Fibroblast of lung (primary cell): ENCODE results near the gene UBE2V1. TPM values are rescaled to one million over a fixed set of nuclear protein-coding genes. Genes with fewer than 3 reads are reported as not detected.

Source experiments
- DNase-seq, 2 donors: peaks; one replicate each; pipeline versions ENCODE4 v3.0.0 to v3.0.0-alpha.2; 2010; ENCODE audit warnings: low read depth in 2 of 2
- H2AFZ ChIP-seq: 2 replicates; pipeline ENCODE4 v1.5.1; 2012; ENCODE audit warnings: low read length, control low read depth, inconsistent platforms
- H3K27ac ChIP-seq: 2 replicates; pipeline ENCODE4 v1.5.1; 2011; ENCODE audit warnings: low read length, control low read depth; ENCODE audit not compliant: insufficient read depth
- H3K27me3 ChIP-seq: 2 replicates; pipeline ENCODE4 v1.5.1; 2011; ENCODE audit warnings: mild to moderate bottlenecking, low read length; ENCODE audit not compliant: control insufficient read depth, insufficient read depth
- H3K36me3 ChIP-seq: 2 replicates; pipeline ENCODE4 v1.5.1; 2011; ENCODE audit warnings: low read length; ENCODE audit not compliant: control insufficient read depth, insufficient read depth
- H3K4me1 ChIP-seq: 2 replicates; pipeline ENCODE4 v1.5.1; 2011; ENCODE audit warnings: low read length; ENCODE audit not compliant: control insufficient read depth, insufficient read depth; ENCODE audit errors: extremely low read depth
- H3K4me2 ChIP-seq: 2 replicates; pipeline ENCODE4 v1.5.1; 2011; ENCODE audit warnings: low read length, control low read depth; ENCODE audit not compliant: insufficient read depth; ENCODE audit errors: extremely low read depth
- H3K4me3 ChIP-seq, 4 experiments: fragments of 200-600 bp in 1 of 4; sonication (generic) in 1 of 4; replicated peaks in 1 of 4; 2 replicates each; pipeline ENCODE4 v1.5.1; 2011 to 2016; ENCODE audit warnings: low read length in 4 of 4, low read depth in 3 of 4, mild to moderate bottlenecking in 3 of 4, control low read depth in 2 of 4, inconsistent platforms in 1 of 4, mixed read lengths in 1 of 4; ENCODE audit not compliant: insufficient read depth in 1 of 4; ENCODE audit errors: control extremely low read depth in 1 of 4
- H3K79me2 ChIP-seq: 2 replicates; pipeline ENCODE4 v1.5.1; 2012; ENCODE audit warnings: mild to moderate bottlenecking, low read length, inconsistent platforms; ENCODE audit not compliant: control insufficient read depth, insufficient read depth
- H3K9ac ChIP-seq: 2 replicates; pipeline ENCODE4 v1.5.1; 2011; ENCODE audit warnings: mild to moderate bottlenecking, low read length, control low read depth; ENCODE audit not compliant: insufficient read depth
- H3K9me3 ChIP-seq: 2 replicates; pipeline ENCODE4 v1.5.1; 2012; ENCODE audit warnings: low read depth, low read length; ENCODE audit not compliant: control insufficient read depth, insufficient read depth
- H4K20me1 ChIP-seq: 2 replicates; pipeline ENCODE4 v1.5.1; 2011; ENCODE audit warnings: low read length; ENCODE audit not compliant: control insufficient read depth, insufficient read depth; ENCODE audit errors: extremely low read depth
- CTCF ChIP-seq, 2 donors: IDR thresholded peaks in 1 of 2; conservative IDR thresholded peaks in 1 of 2; 1 replicate in 1 of 2; 2 replicates in 1 of 2; pipeline ENCODE4 v1.5.1; 2011 to 2012; ENCODE audit warnings: low read length in 2 of 2, control low read depth in 1 of 2, inconsistent platforms in 1 of 2, low read depth in 1 of 2, mild to moderate bottlenecking in 1 of 2
- EZH2 ChIP-seq: IDR thresholded peaks from 2 replicates; pipeline ENCODE4 v1.5.1; 2012; ENCODE audit warnings: low read length, control low read depth, mild to moderate bottlenecking; ENCODE audit errors: missing control alignments
- polyA plus RNA-seq, 2 donors: library from polyadenylated mRNA; depleted of rRNA in 1 of 2; stranded (reverse) in 1 of 2; unstranded in 1 of 2; fragments of >200 nt; gene quantifications; 2 replicates each; pipeline ENCODE4 v1.2.1, GENCODE V29; 2011 to 2012; ENCODE audit warnings: missing spikeins in 1 of 2
- total RNA-seq: library from RNA; depleted of rRNA; stranded (reverse); fragments of >200 nt; gene quantifications from 2 replicates; pipeline ENCODE4 v1.2.1, GENCODE V29; 2014

The UBE2V1 gene
- total and polyA plus RNA-seq, 2 donors (not counting 1 experiment from before 2014, with no cell fraction given): 31.7 to 193 TPM

DNA sequence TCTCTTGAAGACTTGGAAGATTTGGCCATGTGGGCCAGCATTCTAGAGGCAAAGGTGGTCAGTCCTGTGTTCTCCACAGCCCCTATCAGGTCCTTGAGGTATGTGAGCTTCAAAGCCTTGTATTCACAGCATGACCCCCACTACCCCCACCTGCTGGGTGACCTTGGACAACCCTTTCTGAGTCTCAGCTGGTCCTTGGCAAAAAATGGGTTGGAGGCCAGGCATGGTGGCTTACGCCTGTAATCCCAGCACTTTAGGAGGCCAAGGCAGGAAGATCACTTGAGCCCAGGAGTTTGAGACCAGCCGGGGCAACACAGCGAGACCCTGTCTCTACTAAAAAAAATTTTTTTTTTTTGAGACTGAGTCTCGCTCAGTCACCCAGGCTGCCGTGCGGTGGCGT, 42.6 kb downstream of the UBE2V1 start:
- Histone ChIP-seq H3K79me2 (no peaks in the 10 kb centered on the region), H3K4me3 (no peak overlapping the region), H3K36me3 (no peaks in the 10 kb centered on the region), H3K27ac (no peak overlapping the region), H3K27me3 (no peaks in the 10 kb centered on the region), H3K4me2 (no peak overlapping the region), H2AFZ (no peak overlapping the region), H4K20me1 (no peaks in the 10 kb centered on the region), H3K9me3 (no peaks in the 10 kb centered on the region), H3K9ac (no peak overlapping the region), H3K4me1 (no peaks in the 10 kb centered on the region)
- no peak for TF ChIP-seq CTCF (conservative IDR thresholded peaks at IDR 0.05 in 1 of 2, IDR thresholded peaks at IDR 0.05 in 1 of 2; ENCODE audit: low read depth in 1 of 2, low read length in 2 of 2)
- no peak for DNase-seq

DNA sequence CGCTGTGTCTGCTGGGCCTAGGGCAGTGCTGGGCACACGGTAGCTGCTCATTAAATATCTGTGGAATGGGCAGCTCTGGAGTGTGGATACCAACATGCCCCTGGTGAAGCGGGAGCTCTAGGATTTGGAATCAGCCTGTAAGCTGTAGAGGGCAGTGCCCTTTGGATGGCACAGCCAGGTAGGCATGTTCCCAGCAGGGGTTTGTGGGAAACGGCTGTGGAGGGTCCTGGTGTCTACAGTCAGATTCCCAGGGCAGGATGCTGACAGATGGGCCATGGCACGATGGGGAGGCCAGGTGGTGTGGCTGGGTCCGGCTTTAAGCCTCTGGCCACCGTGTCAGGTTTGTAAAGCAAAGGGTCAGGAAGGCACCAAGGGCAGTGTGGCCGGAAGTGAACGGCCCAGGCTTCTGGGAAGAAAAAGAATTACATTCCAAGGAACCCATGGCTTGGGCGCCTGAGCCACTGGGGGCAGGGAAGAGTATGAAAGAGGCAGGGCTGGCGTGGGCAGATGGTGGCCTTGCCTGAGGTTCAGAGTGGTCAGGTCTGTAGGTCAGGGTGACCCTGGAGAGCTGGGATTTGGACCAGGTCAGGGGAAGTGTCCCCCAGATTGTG, 44.8 kb downstream of the UBE2V1 start:
- H3K4me2 ChIP-seq: no peak overlapping the region
- no peak for DNase-seq
- H2AFZ ChIP-seq: no peak overlapping the region
- H3K4me1 ChIP-seq: no peaks in the 10 kb centered on the region
- no peak overlapping the region for H3K9ac ChIP-seq
- TF ChIP-seq EZH2 (no peak), CTCF (conservative IDR thresholded peaks at IDR 0.05 in 1 of 2, IDR thresholded peaks at IDR 0.05 in 1 of 2; ENCODE audit: low read depth in 1 of 2, low read length in 2 of 2) (no peak)
- H3K27ac ChIP-seq: no peak overlapping the region
- H4K20me1 ChIP-seq: no peaks in the 10 kb centered on the region
- no peaks in the 10 kb centered on the region for H3K27me3 ChIP-seq
- no peaks in the 10 kb centered on the region for H3K79me2 ChIP-seq
- H3K9me3 ChIP-seq: no peaks in the 10 kb centered on the region
- no peaks in the 10 kb centered on the region for H3K36me3 ChIP-seq
- no peak overlapping the region for H3K4me3 ChIP-seq

GRCh38 chr20:50067461-50067860, 45.5 kb downstream of the UBE2V1 start:
- Histone ChIP-seq H3K36me3 (no peaks in the 10 kb centered on the region), H3K27me3 (no peaks in the 10 kb centered on the region), H3K4me3 (no peak overlapping the region), H3K4me2 (no peak overlapping the region), H3K4me1 (no peaks in the 10 kb centered on the region), H3K9me3 (no peaks in the 10 kb centered on the region), H3K79me2 (no peaks in the 10 kb centered on the region), H2AFZ (no peak overlapping the region), H3K9ac (no peak overlapping the region), H4K20me1 (no peaks in the 10 kb centered on the region), H3K27ac (no peak overlapping the region)
- no peak for DNase-seq
- TF ChIP-seq EZH2 (no peak), CTCF (conservative IDR thresholded peaks at IDR 0.05 in 1 of 2, IDR thresholded peaks at IDR 0.05 in 1 of 2; ENCODE audit: low read depth in 1 of 2, low read length in 2 of 2) (no peak)
